Ovary (tissue), 9 donors: ENCODE results near the gene GLIS2. TPM values are rescaled to one million over a fixed set of nuclear protein-coding genes. Genes with fewer than 3 reads are reported as not detected.
A peak's percentile ranks its signal among the peaks of the same experiment; 100 is the strongest.

Experiments used
- DNase-seq, 5 donors: peaks; one replicate each; pipeline ENCODE4 v3.0.0-alpha.2; 2019 to 2020
- H3K27ac ChIP-seq, 2 donors: fragments of 200-600 bp; one replicate each; pipeline versions ENCODE4 v1.5.1 to v1.8.0; 2019 to 2022
- H3K27me3 ChIP-seq: fragments of 200-600 bp; one replicate; pipeline ENCODE4 v1.8.0; 2022
- H3K36me3 ChIP-seq: fragments of 200-600 bp; sonication (generic); one replicate; pipeline ENCODE4 v1.5.1; 2019
- H3K4me1 ChIP-seq: one replicate; pipeline ENCODE4 v1.8.1; 2013; ENCODE audit warnings: mild to moderate bottlenecking, moderate library complexity; ENCODE audit not compliant: insufficient read depth
- H3K4me3 ChIP-seq: fragments of 200-600 bp; sonication (generic); one replicate; pipeline ENCODE4 v1.5.1; 2017
- H3K9me3 ChIP-seq, 2 donors: fragments of 200-600 bp in 1 of 2; sonication (generic) in 1 of 2; one replicate each; pipeline versions ENCODE4 v1.5.1 to v1.8.1; 2013 to 2019; ENCODE audit warnings: mild to moderate bottlenecking in 1 of 2, moderate library complexity in 1 of 2
- EP300 ChIP-seq: sonication (generic); formaldehyde crosslinking; IDR thresholded peaks from one replicate; pipeline ENCODE4 v1.6.1; 2017; ENCODE audit warnings: antibody characterized with exemption
- POLR2A ChIP-seq: fragments of 450-650 bp; IDR thresholded peaks from one replicate; pipeline ENCODE4 v1.6.1; 2017; ENCODE audit warnings: antibody characterized with exemption, mild to moderate bottlenecking, moderate library complexity
- WGBS, 3 donors: extraction: QIAGEN DNeasy Blood & Tissue Kit in 1 of 3; methylation state at CpG; one replicate each; pipeline versions ENCODE4 v1.1.5 to v1.1.7; 2013 to 2017; 5-methylcytosine and 5-hydroxymethylcytosine counted together
- intact Hi-C, 4 donors: fragments of 100-400 bp; cut with DNase I; formaldehyde crosslinking; loops; one replicate each; pipeline versions ENCODE4 v1.11.0 to v1.15.1; 2022 to 2023
- polyA plus RNA-seq, 2 donors: library from polyadenylated mRNA; stranded (reverse); fragments of 200-250 nt in 1 of 2; fragments of 350-450 nt in 1 of 2; fragmentation: Illumina TruSeq in 1 of 2; extraction: RNeasy Lipid Tissue Mini Kit (QIAGEN cat#74804) in 1 of 2; gene quantifications; one replicate each; pipeline ENCODE4 v1.2.3, GENCODE V29; 2013 to 2014
- total RNA-seq, 7 donors: library from RNA; depleted of rRNA in 2 of 7; stranded (reverse); fragments of >200 nt in 2 of 7; fragmentation: NEBNext Ultra II Directional in 3 of 7; extraction: Animal tissue kit (Norgen Biotek cat#: 25700) in 3 of 7; gene quantifications; one replicate each; pipeline versions ENCODE4 v1.1.0 to v1.2.4, GENCODE V29; 2016 to 2023
- TF ChIP-seq, protein P1 (sequence below), 3 donors: fragments of 450-650 bp in 2 of 3; fragments of 200-600 bp in 1 of 3; IDR thresholded peaks; one replicate each; pipeline versions ENCODE4 v1.5.1 to v1.8.0; 2016 to 2022; ENCODE audit warnings: antibody characterized with exemption in 3 of 3, mild to moderate bottlenecking in 1 of 3
- donor health status: DM: no; HTN: no; CAD: no; lungs with moderate emphysema.
- donor health status: DM: no; HTN: no; CAD: no.
- donor health status: Bipolar disorder and iron deficiency.
- donor health status: DM: yes; HTN: yes; CAD: no.
- donor health status: DM: no; HTN: no; CAD: no.
- donor health status: DM: yes; HTN: yes; CAD: no.

The GLIS2 gene
- total and polyA plus RNA-seq, 9 donors: 1.6 to 79.5 (median 38.4) TPM

DNA sequence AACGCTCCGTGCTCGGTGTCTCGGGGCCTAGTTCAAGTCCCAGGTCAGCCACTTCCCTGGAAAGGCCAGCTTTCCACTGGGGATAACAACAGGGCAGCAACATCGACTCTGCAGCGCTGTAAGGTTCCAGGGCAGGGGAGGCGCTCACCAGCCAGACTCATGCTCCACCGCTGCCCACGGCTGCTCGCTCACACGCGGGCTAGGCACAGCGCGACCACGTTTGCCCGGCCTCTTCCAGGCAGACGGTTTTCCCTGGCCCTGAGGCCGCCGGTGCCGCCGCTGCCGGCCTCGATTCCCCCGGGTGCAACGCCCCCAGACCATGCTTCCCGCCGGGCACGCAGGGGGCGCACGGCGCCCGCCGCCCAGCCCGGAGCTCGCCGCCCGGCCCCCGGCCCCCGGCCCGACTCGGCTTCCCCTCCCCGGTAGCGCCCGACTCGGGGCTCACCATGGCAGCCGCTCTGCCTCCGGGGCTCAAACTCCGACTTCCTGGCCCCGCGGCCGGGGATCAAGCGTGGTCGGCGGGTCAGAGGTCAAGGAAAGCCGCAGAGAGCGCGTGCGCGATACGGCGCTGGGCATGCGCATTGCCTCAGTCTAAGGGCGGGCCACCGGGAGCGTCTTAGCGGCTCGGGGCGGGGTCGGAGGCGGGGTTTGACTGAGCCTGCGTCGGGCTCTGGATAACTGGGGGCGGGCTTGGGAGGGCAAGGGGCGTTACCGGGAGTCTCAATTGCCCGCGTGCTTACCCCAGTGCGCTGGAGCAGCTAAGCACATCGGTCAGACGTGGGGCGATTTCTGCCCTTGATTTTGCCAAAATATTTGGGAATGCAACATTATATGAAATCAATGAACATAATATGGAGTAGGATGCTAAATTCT lies 35.2 kb downstream of the GLIS2 start, which contains the start of gene PAM16:
Gene PAM16, minus strand, starts transcription at position 535 of the 873 bp plus-strand sequence. Its CDS starts 87 bp downstream, at position 448.
- Histone ChIP-seq H3K9me3 (no peaks in the 10 kb centered on the region), H3K36me3 (no peaks in the 10 kb centered on the region), H3K27ac (peak within 1 kb of the TSS; percentile 61 to 86), H3K27me3 (no peaks in the 10 kb centered on the region), H3K4me3 (peak within 1 kb of the TSS; percentile 82), H3K4me1 (peaks cover 15% of the 10 kb centered on the region)
- DNase-seq: peak; percentile 96 to 99 (median 98)
- peak; percentile 27 for TF ChIP-seq POLR2A
- TF ChIP-seq, protein P1, sequence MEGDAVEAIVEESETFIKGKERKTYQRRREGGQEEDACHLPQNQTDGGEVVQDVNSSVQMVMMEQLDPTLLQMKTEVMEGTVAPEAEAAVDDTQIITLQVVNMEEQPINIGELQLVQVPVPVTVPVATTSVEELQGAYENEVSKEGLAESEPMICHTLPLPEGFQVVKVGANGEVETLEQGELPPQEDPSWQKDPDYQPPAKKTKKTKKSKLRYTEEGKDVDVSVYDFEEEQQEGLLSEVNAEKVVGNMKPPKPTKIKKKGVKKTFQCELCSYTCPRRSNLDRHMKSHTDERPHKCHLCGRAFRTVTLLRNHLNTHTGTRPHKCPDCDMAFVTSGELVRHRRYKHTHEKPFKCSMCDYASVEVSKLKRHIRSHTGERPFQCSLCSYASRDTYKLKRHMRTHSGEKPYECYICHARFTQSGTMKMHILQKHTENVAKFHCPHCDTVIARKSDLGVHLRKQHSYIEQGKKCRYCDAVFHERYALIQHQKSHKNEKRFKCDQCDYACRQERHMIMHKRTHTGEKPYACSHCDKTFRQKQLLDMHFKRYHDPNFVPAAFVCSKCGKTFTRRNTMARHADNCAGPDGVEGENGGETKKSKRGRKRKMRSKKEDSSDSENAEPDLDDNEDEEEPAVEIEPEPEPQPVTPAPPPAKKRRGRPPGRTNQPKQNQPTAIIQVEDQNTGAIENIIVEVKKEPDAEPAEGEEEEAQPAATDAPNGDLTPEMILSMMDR (IDR thresholded peaks at IDR 0.05): peak in 1 of 3 donors; percentile 16
- TF ChIP-seq EP300: no peak
- intact Hi-C loops: no loop called here
- WGBS, 3 donors: 0 to 1% (median 0%) methylated on average over 39 to 81 of the region's 81 CpGs

GRCh38 chr16:4351880-4352279 lies 36.0 kb downstream of the GLIS2 start:
- peaks cover 15% of the 10 kb centered on the region for H3K4me1 ChIP-seq
- H3K4me3 ChIP-seq: no peak overlapping the region
- intact Hi-C loops: no loop called here
- 73 to 82% (median 76%) methylated on average over 7 of the region's 7 CpGs for WGBS, 3 donors
- TF ChIP-seq, protein P1 (IDR thresholded peaks at IDR 0.05): no peak
- TF ChIP-seq EP300 (no peak), POLR2A (no peak)
- H3K36me3 ChIP-seq: no peaks in the 10 kb centered on the region
- peak overlapping the region in 1 of 2 donors; percentile 86 for H3K27ac ChIP-seq
- peak in 1 of 5 donors; percentile 23 for DNase-seq
- H3K9me3 ChIP-seq: no peaks in the 10 kb centered on the region
- no peaks in the 10 kb centered on the region for H3K27me3 ChIP-seq

DNA sequence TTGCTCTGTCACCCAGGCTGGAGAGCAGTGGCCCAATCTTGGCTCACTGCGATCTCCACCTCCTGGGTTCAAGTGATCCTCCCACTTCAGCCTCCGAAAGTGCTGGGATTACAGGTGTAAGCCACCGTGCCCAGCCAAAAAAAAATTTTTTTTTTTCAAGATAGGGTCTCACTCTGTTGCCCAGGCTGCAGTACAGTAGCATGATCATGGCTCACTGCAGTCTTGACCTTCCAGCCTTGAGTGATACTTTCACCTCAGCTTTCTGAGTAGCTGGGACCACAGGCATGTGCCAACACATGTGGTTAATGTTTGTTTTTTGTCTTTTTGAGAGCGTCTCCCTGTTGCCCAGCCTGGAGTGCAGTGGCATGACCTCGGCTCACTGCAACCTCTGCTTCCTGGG lies 37.0 kb downstream of the GLIS2 start:
- Histone ChIP-seq H3K9me3 (no peaks in the 10 kb centered on the region), H3K36me3 (no peaks in the 10 kb centered on the region), H3K4me1 (peaks cover 8% of the 10 kb centered on the region), H3K27me3 (no peaks in the 10 kb centered on the region), H3K27ac (no peak overlapping the region), H3K4me3 (no peak overlapping the region)
- TF ChIP-seq EP300 (no peak), POLR2A (no peak)
- TF ChIP-seq, protein P1 (IDR thresholded peaks at IDR 0.05): no peak
- intact Hi-C loops: no loop called here
- WGBS, 3 donors: 89 to 91% (median 90%) methylated on average over 5 of the region's 5 CpGs
- DNase-seq: no peak

DNA sequence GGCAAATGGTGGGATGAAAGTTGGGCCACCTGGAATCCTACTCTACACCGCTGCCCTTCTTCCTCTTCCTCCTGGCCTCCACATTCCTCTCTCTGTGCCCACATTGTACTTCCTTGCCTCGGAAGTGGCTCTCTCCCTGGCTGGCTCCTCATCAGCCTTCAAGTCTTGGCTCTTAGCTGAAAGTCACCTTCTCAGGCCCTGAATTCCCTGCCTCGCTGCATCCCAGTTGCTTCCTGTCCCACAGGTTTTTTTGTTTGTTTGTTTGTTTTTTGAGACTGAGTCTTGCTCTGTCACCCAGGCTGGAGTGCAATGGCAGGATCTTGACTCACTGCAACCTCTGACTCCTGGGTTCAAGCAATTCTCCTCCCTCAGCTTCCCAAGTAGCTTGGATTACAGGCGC lies 37.8 kb downstream of the GLIS2 start:
- 92 to 95% (median 93%) methylated on average over 4 of the region's 4 CpGs for WGBS, 3 donors
- TF ChIP-seq EP300: no peak
- TF ChIP-seq POLR2A: no peak
- TF ChIP-seq, protein P1 (IDR thresholded peaks at IDR 0.05): no peak
- intact Hi-C loops: no loop called here

More for the DNA sequence above, 37.8 kb downstream of the GLIS2 start:
- Histone ChIP-seq H3K27me3 (no peaks in the 10 kb centered on the region), H3K27ac (no peak overlapping the region), H3K4me1 (peaks cover 3% of the 10 kb centered on the region), H3K4me3 (no peak overlapping the region), H3K36me3 (no peaks in the 10 kb centered on the region), H3K9me3 (no peaks in the 10 kb centered on the region)
- DNase-seq: no peak
